GM13977 (cell line): Measurements from ENCODE around the gene PGM2L1.

Source experiments
- DNase-seq: peaks from one replicate; pipeline ENCODE4 v3.0.0; 2012; ENCODE audit warnings: low spot score
- CTCF ChIP-seq: IDR thresholded peaks from 2 replicates; pipeline ENCODE4 v1.5.1; 2012; ENCODE audit warnings: mild to moderate bottlenecking, control low read depth; ENCODE audit not compliant: insufficient read depth; ENCODE audit errors: extremely low read depth, missing control alignments
- in situ Hi-C: fragments of 300-500 bp; cut with MboI; formaldehyde crosslinking; loops from one replicate; pipeline ENCODE4 v1.12.0; 2022; ENCODE audit warnings: low sequenced_read_pairs, low pct_unique_long_range_greater_than_20kb, mixed read lengths, inconsistent platforms; ENCODE audit not compliant: unreplicated experiment

The PGM2L1 gene

GRCh38 chr11:74398244-74399159 lies at the start of gene PGM2L1:
Gene PGM2L1, minus strand, starts transcription at chr11:74398433. Its CDS starts 272 bp downstream, at chr11:74398161.
- in situ Hi-C loops = no loop called here
- no peak for TF ChIP-seq CTCF
- peak; percentile 95 for DNase-seq

- in situ Hi-C loops = no loop called here
- TF ChIP-seq CTCF = no peak
- DNase-seq = no peak
Observed at GRCh38 chr11:74447720-74448119, 49.5 kb upstream of the PGM2L1 start.

- in situ Hi-C loops = no loop called here
- TF ChIP-seq CTCF = no peak
- DNase-seq = no peak
Observed at GRCh38 chr11:74446532-74446938, 48.3 kb upstream of the PGM2L1 start.

GRCh38 chr11:74444173-74444826 lies 46.1 kb upstream of the PGM2L1 start:
- no peak for TF ChIP-seq CTCF
- in situ Hi-C loops = no loop called here
- DNase-seq = no peak

GRCh38 chr11:74443071-74443864 lies 45.0 kb upstream of the PGM2L1 start:
- TF ChIP-seq CTCF = no peak
- DNase-seq = no peak
- in situ Hi-C loops = no loop called here

- TF ChIP-seq CTCF = no peak
- DNase-seq = no peak
- in situ Hi-C loops = no loop called here
Observed at GRCh38 chr11:74442636-74443035, 44.4 kb upstream of the PGM2L1 start.
